Peyer's patch (tissue), 4 donors: ENCODE results near the gene SLC11A2.

Experiments used
- CTCF ChIP-seq, 6 experiments: fragments of 450-650 bp in 4 of 6; fragments of 200-600 bp in 2 of 6; sonication (generic) in 1 of 6; IDR thresholded peaks; one replicate each; pipeline ENCODE4 v1.5.1; 2017 to 2019; ENCODE audit warnings: antibody characterized with exemption in 6 of 6, mild to moderate bottlenecking in 3 of 6, moderate library complexity in 1 of 6
- POLR2A ChIP-seq, 2 donors: fragments of 450-650 bp; IDR thresholded peaks; one replicate each; pipeline ENCODE4 v1.5.1; 2017; ENCODE audit warnings: antibody characterized with exemption in 2 of 2, mild to moderate bottlenecking in 2 of 2, moderate library complexity in 2 of 2

- TF ChIP-seq CTCF (IDR thresholded peaks at IDR 0.05) (no peak), POLR2A (IDR thresholded peaks at IDR 0.05) (no peak)
These were observed 45.5 kb upstream of the SLC11A2 start for GRCh38 chr12:51071663-51072062.
